CD4-positive, alpha-beta T cell (primary cell): ENCODE measurements around the gene LRRC25. TPM values are rescaled to one million over a fixed set of nuclear protein-coding genes. Genes with fewer than 3 reads are reported as not detected.
"Not testable (repeated sequence)": the region's sequence is repeated elsewhere in the genome, so short reads cannot be mapped to it uniquely, and the experiment has no call there.

Experiments
- ATAC-seq: fragments of 200-7000 bp; cut with Tn5 transposase; one replicate; pipeline ENCODE4 v1.10.0; 2022; ENCODE audit warnings: mild to moderate bottlenecking; ENCODE audit not compliant: poor library complexity
- CTCF ChIA-PET: fragments of 350-600 bp; sonication (Branson Sonifier 250); formaldehyde crosslinking; loops from one replicate; lab custom pipeline; 2021; ENCODE audit warnings: antibody characterized with exemption, inconsistent platforms; lab: Charles Lee
- POLR2A ChIA-PET: fragments of 350-600 bp; sonication (Branson Sonifier 250); formaldehyde crosslinking; loops from one replicate; lab custom pipeline; 2021; ENCODE audit warnings: antibody characterized with exemption, inconsistent platforms; lab: Charles Lee
- DNase-seq, 14 experiments: peaks; one replicate each; pipeline ENCODE4 v3.0.0-alpha.2; 2013 to 2020; ENCODE audit warnings: mixed read lengths in 2 of 14
- H3K27ac ChIP-seq, 2 donors: one replicate each; pipeline versions ENCODE4 v1.5.1 to v1.7.0; 2013; ENCODE audit warnings: low read length in 2 of 2, low read depth in 1 of 2, mild to moderate bottlenecking in 1 of 2
- H3K27me3 ChIP-seq, 2 experiments: 1 replicate in 1 of 2; 2 replicates in 1 of 2; pipeline versions ENCODE4 v1.6.1 to v1.7.0; 2013; ENCODE audit warnings: low read length in 2 of 2, control low read depth in 1 of 2, mild to moderate bottlenecking in 1 of 2, moderate library complexity in 1 of 2; ENCODE audit not compliant: insufficient read depth in 2 of 2, control insufficient read depth in 1 of 2
- H3K36me3 ChIP-seq: one replicate; pipeline ENCODE4 v1.6.1; 2013; ENCODE audit warnings: low read length, control low read depth; ENCODE audit not compliant: insufficient read depth
- H3K4me1 ChIP-seq: one replicate; pipeline ENCODE4 v1.6.1; 2013; ENCODE audit warnings: low read length, control low read depth; ENCODE audit not compliant: insufficient read depth
- H3K4me3 ChIP-seq: one replicate; pipeline ENCODE4 v1.5.1; 2013; ENCODE audit warnings: mild to moderate bottlenecking, low read length, moderate library complexity
- H3K9me3 ChIP-seq, 2 experiments: 1 replicate in 1 of 2; 2 replicates in 1 of 2; pipeline versions ENCODE4 v1.6.1 to v1.7.0; 2013; ENCODE audit warnings: low read length in 2 of 2, mild to moderate bottlenecking in 2 of 2, control low read depth in 1 of 2, moderate library complexity in 1 of 2; ENCODE audit not compliant: control insufficient read depth in 1 of 2, insufficient read depth in 1 of 2
- H3K27ac Mint-ChIP-seq: one replicate; pipeline ENCODE4 v1.8.0; 2020; ENCODE audit warnings: mixed read lengths
- H3K27me3 Mint-ChIP-seq: one replicate; pipeline ENCODE4 v1.8.0; 2021; ENCODE audit warnings: mixed read lengths
- H3K36me3 Mint-ChIP-seq: one replicate; pipeline ENCODE4 v1.8.0; 2021; ENCODE audit warnings: low read depth, mixed read lengths
- H3K4me1 Mint-ChIP-seq: one replicate; pipeline ENCODE4 v1.8.0; 2021; ENCODE audit warnings: low read depth, mixed read lengths
- H3K4me3 Mint-ChIP-seq: one replicate; pipeline ENCODE4 v1.8.0; 2020; ENCODE audit warnings: mild to moderate bottlenecking, mixed read lengths
- H3K9me3 Mint-ChIP-seq: one replicate; pipeline ENCODE4 v1.8.0; 2020; ENCODE audit warnings: mixed read lengths
- CTCF ChIP-seq: fragments of 200-600 bp; IDR thresholded peaks from one replicate; pipeline ENCODE4 v1.8.0; 2022; ENCODE audit warnings: antibody characterized with exemption, mild to moderate bottlenecking
- intact Hi-C, 2 experiments: fragments of 100-400 bp; cut with DNase I in 1 of 2; cut with micrococcal nuclease in 1 of 2; formaldehyde crosslinking; loops; one replicate each; pipeline versions ENCODE4 v1.15.1 to v1.9.0; 2023 to 2025; cut with DNase I, micrococcal nuclease
- total RNA-seq, 174 experiments: library from RNA in 2 of 174; stranded (reverse) in 2 of 174; gene quantifications; one replicate each; pipeline ENCODE4 v1.2.3 and lab custom pipeline; 2021 to 2026

Gene LRRC25
- total RNA-seq, 2 experiments from 2014 or later, result 0.82 to 0.92 TPM

- CTCF ChIA-PET, result no interaction called here
- Histone ChIP-seq H3K36me3 (peaks cover 6% of the 10 kb centered on the region), H3K27ac (no peak overlapping the region), H3K9me3 (no peaks in the 10 kb centered on the region), H3K4me3 (no peak overlapping the region), H3K27me3 (no peaks in the 10 kb centered on the region), H3K4me1 (no peaks in the 10 kb centered on the region)
- Mint-ChIP-seq H3K27ac (no peak overlapping the region), H3K27me3 (no peaks in the 10 kb centered on the region), H3K4me1 (peaks cover 7% of the 10 kb centered on the region), H3K9me3 (no peaks in the 10 kb centered on the region), H3K4me3 (no peak overlapping the region), H3K36me3 (peaks cover 55% of the 10 kb centered on the region)
- ATAC-seq (no peak), DNase-seq (no peak)
- POLR2A ChIA-PET, result no interaction called here
- TF ChIP-seq CTCF, result no peak
- intact Hi-C loops, result no loop called here
Measured at GRCh38 chr19:18350490-18350889, 46.9 kb downstream of the LRRC25 start.

- Histone ChIP-seq H3K36me3 (peaks cover 11% of the 10 kb centered on the region), H3K4me3 (no peak overlapping the region), H3K27me3 (no peaks in the 10 kb centered on the region), H3K27ac (no peak overlapping the region), H3K4me1 (no peaks in the 10 kb centered on the region), H3K9me3 (no peaks in the 10 kb centered on the region)
- Mint-ChIP-seq H3K27me3 (no peaks in the 10 kb centered on the region), H3K36me3 (peaks cover 57% of the 10 kb centered on the region), H3K9me3 (no peaks in the 10 kb centered on the region), H3K27ac (no peak overlapping the region), H3K4me3 (no peak overlapping the region), H3K4me1 (peaks cover 7% of the 10 kb centered on the region)
- POLR2A ChIA-PET, result no interaction called here
- peak in 4 of 14 experiments; percentile 7 to 51 (median 40) for DNase-seq
- ATAC-seq, result no peak
- intact Hi-C loops, result no loop called here
- no peak for TF ChIP-seq CTCF
- CTCF ChIA-PET, result interaction anchor here (0.6 kb wide), 1 partner anchor 65 kb away, joined by 5 read pairs; no protein-coding TSS in a partner anchor
Measured at GRCh38 chr19:18349524-18350128, 47.8 kb downstream of the LRRC25 start.

GRCh38 chr19:18348818-18349339, 48.5 kb downstream of the LRRC25 start:
- H3K27me3 Mint-ChIP-seq, H3K27ac ChIP-seq, ATAC-seq, intact Hi-C loops, POLR2A ChIA-PET, DNase-seq, H3K27me3 ChIP-seq, H3K4me3 Mint-ChIP-seq, H3K9me3 Mint-ChIP-seq, H3K4me1 Mint-ChIP-seq, H3K27ac Mint-ChIP-seq, H3K4me3 ChIP-seq, H3K4me1 ChIP-seq, H3K9me3 ChIP-seq: not testable (repeated sequence)
- H3K36me3 ChIP-seq, result peaks cover 16% of the 10 kb centered on the region
- CTCF ChIA-PET, result interaction anchor here (0.6 kb wide), 1 partner anchor 66 kb away, joined by 5 read pairs; no protein-coding TSS in a partner anchor
- H3K36me3 Mint-ChIP-seq, result peaks cover 61% of the 10 kb centered on the region
